OCI-LY1 (cell line): ENCODE measurements around the gene RAP1B.

Source experiments
- H2AFZ ChIP-seq: fragments of 200-600 bp; sonication (generic), shearing (Covaris generic); 2 replicates; pipeline ENCODE4 v1.6.0; 2014; ENCODE audit warnings: antibody characterized with exemption, mild to moderate bottlenecking, low read length
- H3F3A ChIP-seq: fragments of 200-600 bp; sonication (generic), shearing (Covaris generic); 2 replicates; pipeline ENCODE4 v1.6.0; 2014; ENCODE audit warnings: mild to moderate bottlenecking, antibody characterized with exemption, low read length, moderate library complexity; ENCODE audit not compliant: insufficient read depth
- H3K27ac ChIP-seq: fragments of 200-600 bp; sonication (generic); 2 replicates; pipeline ENCODE4 v1.5.1; 2014; ENCODE audit warnings: low read length, mixed run types, mild to moderate bottlenecking, low read depth; ENCODE audit not compliant: poor library complexity, severe bottlenecking
- H3K27me3 ChIP-seq: fragments of 200-600 bp; sonication (generic); 2 replicates; pipeline ENCODE4 v1.6.0; 2014; ENCODE audit warnings: antibody characterized with exemption, mild to moderate bottlenecking, low read length, moderate library complexity; ENCODE audit not compliant: insufficient read depth
- H3K36me3 ChIP-seq: fragments of 200-600 bp; sonication (generic); 2 replicates; pipeline ENCODE4 v1.6.1; 2014; ENCODE audit warnings: mild to moderate bottlenecking, antibody characterized with exemption, low read length, moderate library complexity, mixed read lengths; ENCODE audit not compliant: insufficient read depth
- H3K4me1 ChIP-seq: fragments of 200-600 bp; sonication (generic); 2 replicates; pipeline ENCODE4 v1.5.1; 2014; ENCODE audit warnings: mild to moderate bottlenecking, low read length, moderate library complexity; ENCODE audit not compliant: insufficient read depth, severe bottlenecking
- H3K4me2 ChIP-seq: fragments of 200-600 bp; sonication (generic), shearing (Covaris generic); 2 replicates; pipeline ENCODE4 v1.6.1; 2014; ENCODE audit warnings: low read length
- H3K4me3 ChIP-seq: fragments of 200-600 bp; sonication (generic); 2 replicates; pipeline ENCODE4 v1.5.1; 2014; ENCODE audit warnings: low read length, low read depth, mild to moderate bottlenecking, mixed read lengths; ENCODE audit not compliant: poor library complexity, severe bottlenecking
- H3K79me2 ChIP-seq: fragments of 200-600 bp; shearing (Covaris generic); 2 replicates; pipeline ENCODE4 v1.6.1; 2016; ENCODE audit warnings: mixed run types, low read length, mixed read lengths; ENCODE audit not compliant: insufficient read depth
- H3K9ac ChIP-seq: fragments of 200-600 bp; sonication (generic), shearing (Covaris generic); 2 replicates; pipeline ENCODE4 v1.6.1; 2014; ENCODE audit warnings: mild to moderate bottlenecking, low read length, mixed read lengths
- H3K9me2 ChIP-seq: fragments of 200-600 bp; sonication (generic), shearing (Covaris generic); 2 replicates; pipeline ENCODE4 v1.6.1; 2014; ENCODE audit warnings: low read depth, mild to moderate bottlenecking, low read length, mixed read lengths
- H3K9me3 ChIP-seq: fragments of 200-600 bp; shearing (Covaris generic); 2 replicates; pipeline ENCODE4 v1.6.1; 2014; ENCODE audit warnings: low read length, mixed read lengths
- H4K20me1 ChIP-seq: fragments of 200-600 bp; sonication (generic), shearing (Covaris generic); 2 replicates; pipeline ENCODE4 v1.6.0; 2016; ENCODE audit warnings: mild to moderate bottlenecking, low read length; ENCODE audit not compliant: insufficient read depth
- CTCF ChIP-seq: fragments of 200-600 bp; sonication (generic), shearing (Covaris generic); IDR thresholded peaks from 2 replicates; pipeline ENCODE4 v1.5.1; 2017; ENCODE audit warnings: mild to moderate bottlenecking, antibody characterized with exemption, low read length, moderate library complexity, mixed read lengths
- EZH2 ChIP-seq: fragments of 200-600 bp; sonication (generic), shearing (Covaris generic); IDR thresholded peaks from 2 replicates; pipeline ENCODE4 v1.8.0; 2017; ENCODE audit warnings: borderline replicate concordance, mixed run types, mild to moderate bottlenecking, antibody characterized with exemption, low read length, moderate library complexity, mixed read lengths

The RAP1B gene

GRCh38 chr12:68579254-68579653 is 31.4 kb upstream of the RAP1B start:
- Histone ChIP-seq H3K36me3 (no peaks in the 10 kb centered on the region), H3K4me1 (no peaks in the 10 kb centered on the region), H3K79me2 (no peaks in the 10 kb centered on the region), H3K9me2 (no peaks in the 10 kb centered on the region), H3K9ac (no peak overlapping the region), H3K4me3 (no peak overlapping the region), H3K27me3 (no peaks in the 10 kb centered on the region), H4K20me1 (no peaks in the 10 kb centered on the region), H3K4me2 (no peak overlapping the region), H3K27ac (no peak overlapping the region), H2AFZ (no peak overlapping the region), H3K9me3 (no peaks in the 10 kb centered on the region), H3F3A (no peaks in the 10 kb centered on the region)
- TF ChIP-seq EZH2, result no peak
- no peak for TF ChIP-seq CTCF

DNA sequence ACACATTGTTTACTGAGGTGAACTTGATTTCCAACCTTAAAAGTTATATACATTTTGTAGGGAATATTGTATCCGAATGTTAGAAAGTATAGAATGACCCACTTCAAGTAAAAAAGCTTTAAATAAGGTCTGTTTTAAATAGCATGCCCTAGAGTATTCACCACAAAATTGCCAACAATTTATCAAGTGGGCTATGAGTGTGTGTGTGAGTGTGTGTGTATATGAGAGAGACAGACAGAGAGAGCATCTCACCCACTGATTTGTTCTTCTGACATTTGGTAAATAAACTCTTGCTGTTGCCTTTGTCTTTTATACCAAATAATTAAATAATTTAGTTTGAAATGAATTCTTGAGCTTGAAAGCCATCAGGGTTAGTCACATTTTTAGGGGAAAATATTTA is 29.8 kb upstream of the RAP1B start:
- Histone ChIP-seq H4K20me1 (no peaks in the 10 kb centered on the region), H3F3A (no peaks in the 10 kb centered on the region), H3K79me2 (no peaks in the 10 kb centered on the region), H3K9ac (no peak overlapping the region), H3K4me1 (no peaks in the 10 kb centered on the region), H3K4me2 (no peak overlapping the region), H3K9me2 (no peaks in the 10 kb centered on the region), H3K36me3 (no peaks in the 10 kb centered on the region), H3K4me3 (no peak overlapping the region), H3K27me3 (no peaks in the 10 kb centered on the region), H3K27ac (no peak overlapping the region), H3K9me3 (no peaks in the 10 kb centered on the region), H2AFZ (no peak overlapping the region)
- TF ChIP-seq EZH2, result no peak
- TF ChIP-seq CTCF, result no peak

DNA sequence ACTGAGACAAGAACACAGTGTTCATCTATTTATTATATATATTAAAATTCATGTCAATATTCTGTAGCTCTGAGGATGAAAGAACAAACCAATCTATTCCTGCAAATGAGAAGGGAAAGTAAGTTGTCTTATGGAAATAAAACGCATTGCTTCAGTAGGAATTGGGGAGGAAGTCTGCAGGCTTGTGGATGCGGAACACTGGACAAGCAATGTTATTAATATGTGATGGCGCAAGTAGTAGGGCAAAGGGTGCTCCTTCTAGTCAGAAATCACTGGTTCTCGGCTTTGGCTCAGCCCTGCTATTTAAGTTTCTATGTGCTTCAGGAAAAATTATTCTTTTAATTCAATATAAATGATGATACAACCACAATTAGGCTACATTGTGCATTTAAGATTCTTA is 28.8 kb upstream of the RAP1B start:
- Histone ChIP-seq H3K27me3 (no peaks in the 10 kb centered on the region), H3K9ac (no peak overlapping the region), H3K9me2 (no peaks in the 10 kb centered on the region), H3K79me2 (no peaks in the 10 kb centered on the region), H3K4me3 (no peak overlapping the region), H3K4me1 (no peaks in the 10 kb centered on the region), H3K4me2 (no peak overlapping the region), H4K20me1 (no peaks in the 10 kb centered on the region), H3F3A (no peaks in the 10 kb centered on the region), H2AFZ (no peak overlapping the region), H3K9me3 (no peaks in the 10 kb centered on the region), H3K36me3 (no peaks in the 10 kb centered on the region), H3K27ac (no peak overlapping the region)
- no peak for TF ChIP-seq CTCF
- TF ChIP-seq EZH2, result no peak
